Activated naive CD8-positive, alpha-beta T cell treated with anti-CD3 and anti-CD28 coated beads, Interleukin-2, amount 10 ng/mL, durations not matched to agents 7 days and 5 days (primary cell): ENCODE results near the gene AQP12A. TPM values are rescaled to one million over a fixed set of nuclear protein-coding genes. Genes with fewer than 3 reads are reported as not detected.
"Not testable (repeated sequence)": the region's sequence is repeated elsewhere in the genome, so short reads cannot be mapped to it uniquely, and the experiment has no call there.

Source experiments
- ATAC-seq: fragments of 150-1000 bp; cut with Tn5 transposase; one replicate; pipeline ENCODE4 v1.10.0; 2021; ENCODE audit warnings: low read depth, moderate library complexity
- POLR2A ChIA-PET: fragments of 350-600 bp; sonication (Branson Sonifier 250); formaldehyde crosslinking; loops from one replicate; lab custom pipeline; 2021; ENCODE audit warnings: antibody characterized with exemption; lab: Charles Lee
- DNase-seq: peaks from one replicate; pipeline ENCODE4 v3.0.0; 2021
- H3K27ac Mint-ChIP-seq: one replicate; pipeline ENCODE4 v1.8.0; 2022; ENCODE audit warnings: mild to moderate bottlenecking, mixed read lengths
- H3K27me3 Mint-ChIP-seq: one replicate; pipeline ENCODE4 v1.8.0; 2022; ENCODE audit warnings: mild to moderate bottlenecking, moderate library complexity, mixed read lengths
- H3K36me3 Mint-ChIP-seq: one replicate; pipeline ENCODE4 v1.8.0; 2021; ENCODE audit warnings: mild to moderate bottlenecking, mixed read lengths
- H3K4me1 Mint-ChIP-seq: one replicate; pipeline ENCODE4 v1.8.0; 2021; ENCODE audit warnings: mixed read lengths
- H3K4me3 Mint-ChIP-seq: one replicate; pipeline ENCODE4 v1.8.0; 2022; ENCODE audit warnings: mild to moderate bottlenecking, moderate library complexity, mixed read lengths
- H3K9me3 Mint-ChIP-seq: one replicate; pipeline ENCODE4 v1.8.0; 2021; ENCODE audit warnings: mixed read lengths
- total RNA-seq, 2 experiments: library from RNA; stranded (reverse); gene quantifications; one replicate each; pipeline ENCODE4 v1.2.3, GENCODE V29; 2021

AQP12A gene
- total RNA-seq, 2 experiments from 2014 or later: not detected

DNA sequence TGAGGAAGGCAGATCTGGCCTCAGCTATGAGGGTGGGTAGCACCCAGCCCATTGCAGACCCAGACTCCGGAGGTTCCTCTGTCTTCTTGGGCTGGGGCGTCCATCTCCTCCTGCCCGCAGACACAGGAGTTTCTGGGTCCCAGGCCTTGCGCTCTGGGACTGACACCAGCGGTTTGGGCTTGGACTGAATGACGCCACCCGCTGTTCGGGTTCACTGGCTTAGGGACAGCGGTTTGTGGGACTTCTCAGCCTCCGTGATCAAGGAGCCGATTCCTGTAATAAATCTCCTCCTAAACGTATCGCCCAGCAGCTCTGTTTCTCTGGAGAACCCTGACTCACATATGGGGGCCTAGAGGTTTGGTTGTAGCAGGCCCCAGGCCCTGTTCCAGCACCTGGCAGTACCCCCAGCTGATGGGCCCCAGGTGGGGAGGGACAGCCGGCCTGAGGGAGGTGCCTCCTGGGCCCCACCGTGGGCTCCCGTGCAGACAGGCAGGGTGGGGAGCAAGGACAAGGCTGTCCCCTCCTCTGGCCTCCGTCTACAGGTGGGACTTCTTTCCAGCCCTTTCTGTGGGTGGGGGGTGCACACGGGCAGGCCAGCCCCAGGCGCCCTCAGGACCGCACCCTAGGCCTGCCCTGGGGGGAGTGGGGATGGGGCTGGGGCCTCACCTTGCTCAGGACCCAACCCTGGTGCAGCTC is 4.5 kb upstream of the AQP12A start:
- Mint-ChIP-seq H3K27ac (no peak overlapping the region), H3K4me1 (peaks cover 15% of the 10 kb centered on the region), H3K9me3 (no peaks in the 10 kb centered on the region), H3K4me3 (no peak overlapping the region), H3K27me3 (no peaks in the 10 kb centered on the region), H3K36me3 (no peaks in the 10 kb centered on the region)
- DNase-seq: peak; percentile 25
- POLR2A ChIA-PET: no interaction called here
- no peak for ATAC-seq

DNA sequence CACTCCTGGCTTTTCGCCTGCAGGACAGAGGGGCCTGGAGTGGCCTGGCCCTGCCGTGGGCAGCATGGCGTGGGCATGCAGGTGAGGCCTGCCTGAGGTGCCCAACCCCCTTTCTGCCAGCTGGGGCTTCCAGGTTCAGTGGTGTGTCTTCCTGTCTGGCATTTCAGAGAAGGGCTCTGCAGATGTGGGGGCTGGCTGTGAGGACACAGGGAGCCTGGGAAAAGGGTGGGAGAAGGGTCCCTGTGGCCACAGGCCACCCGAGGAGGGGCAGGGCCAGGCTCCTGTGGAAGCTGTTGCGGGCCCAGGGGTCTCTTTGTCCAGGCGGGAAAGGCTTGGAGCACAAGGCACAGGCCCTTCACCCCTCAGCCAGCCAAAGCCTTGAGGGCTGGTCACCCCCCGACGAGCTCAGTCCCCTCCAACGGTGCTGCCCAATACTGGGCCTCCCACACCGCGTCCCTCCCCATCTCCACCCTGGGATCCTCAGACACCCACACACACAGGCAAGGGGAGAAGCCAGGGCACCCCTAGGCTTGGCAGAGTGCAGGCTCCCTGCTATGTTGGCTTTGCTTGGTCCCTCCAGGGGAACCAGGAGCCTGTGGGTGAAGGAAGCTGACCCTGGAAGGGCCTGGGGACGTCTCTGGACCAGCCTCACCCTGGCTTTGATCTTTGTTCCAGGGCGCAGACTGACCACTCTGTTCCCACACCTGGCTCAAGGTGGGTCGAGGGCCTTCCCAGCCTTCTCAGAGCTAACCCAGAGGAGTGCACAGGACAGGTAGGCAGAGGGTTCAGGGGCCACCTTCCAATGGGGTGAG is 3.7 kb upstream of the AQP12A start:
- Mint-ChIP-seq H3K36me3 (no peaks in the 10 kb centered on the region), H3K9me3 (no peaks in the 10 kb centered on the region), H3K27ac (no peak overlapping the region), H3K4me1 (peaks cover 15% of the 10 kb centered on the region), H3K27me3 (no peaks in the 10 kb centered on the region), H3K4me3 (no peak overlapping the region)
- peak; percentile 25 for DNase-seq
- POLR2A ChIA-PET: no interaction called here
- no peak for ATAC-seq

DNA sequence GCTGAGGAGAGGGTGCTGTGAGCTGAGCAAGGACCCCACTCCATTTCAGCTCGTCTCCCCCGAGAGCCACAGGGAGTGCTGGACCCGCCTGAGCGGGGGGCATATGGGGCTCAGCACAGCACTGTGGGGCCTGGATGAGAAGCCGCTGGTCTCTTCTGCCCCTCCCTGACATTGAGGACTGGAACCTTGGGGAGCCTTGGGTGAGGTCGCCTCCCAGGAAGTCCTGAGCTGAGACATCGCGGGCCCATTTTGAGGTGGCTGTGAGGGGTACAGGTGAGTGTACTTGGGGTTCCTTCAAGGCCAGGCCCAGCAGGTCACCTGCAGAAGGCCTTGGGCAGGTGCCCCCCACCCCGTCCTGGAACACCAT is 3.1 kb upstream of the AQP12A start:
- DNase-seq: peak; percentile 27
- H3K27ac Mint-ChIP-seq: no peak overlapping the region

DNA sequence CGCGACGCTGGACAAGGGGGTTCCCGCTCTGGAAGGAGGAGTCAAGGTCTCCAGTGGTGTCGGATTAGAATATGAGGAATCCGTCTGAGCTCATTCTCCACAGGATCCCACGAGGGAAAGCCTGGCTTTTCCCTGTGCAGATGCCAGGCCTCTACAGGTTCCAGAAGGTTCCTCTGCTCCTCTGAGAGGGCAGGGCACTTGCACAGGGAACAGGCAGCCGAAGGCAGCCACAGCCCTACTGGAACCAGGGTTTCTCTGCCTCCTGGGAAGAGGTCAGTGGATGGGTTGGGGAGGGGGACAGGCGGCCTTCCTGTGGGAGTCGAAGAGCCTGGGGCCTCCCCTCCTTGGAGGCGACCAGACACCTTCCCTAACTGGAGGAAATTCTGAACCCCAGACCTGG is 1.7 kb upstream of the AQP12A start:
- H3K4me1 Mint-ChIP-seq: peaks cover 10% of the 10 kb centered on the region
- POLR2A ChIA-PET: no interaction called here

More for the DNA sequence above, 3.1 kb upstream of the AQP12A start:
- Mint-ChIP-seq H3K9me3 (no peaks in the 10 kb centered on the region), H3K27me3 (no peaks in the 10 kb centered on the region), H3K4me1 (peaks cover 15% of the 10 kb centered on the region), H3K36me3 (no peaks in the 10 kb centered on the region), H3K4me3 (no peak overlapping the region)
- POLR2A ChIA-PET: no interaction called here
- ATAC-seq: no peak

DNA sequence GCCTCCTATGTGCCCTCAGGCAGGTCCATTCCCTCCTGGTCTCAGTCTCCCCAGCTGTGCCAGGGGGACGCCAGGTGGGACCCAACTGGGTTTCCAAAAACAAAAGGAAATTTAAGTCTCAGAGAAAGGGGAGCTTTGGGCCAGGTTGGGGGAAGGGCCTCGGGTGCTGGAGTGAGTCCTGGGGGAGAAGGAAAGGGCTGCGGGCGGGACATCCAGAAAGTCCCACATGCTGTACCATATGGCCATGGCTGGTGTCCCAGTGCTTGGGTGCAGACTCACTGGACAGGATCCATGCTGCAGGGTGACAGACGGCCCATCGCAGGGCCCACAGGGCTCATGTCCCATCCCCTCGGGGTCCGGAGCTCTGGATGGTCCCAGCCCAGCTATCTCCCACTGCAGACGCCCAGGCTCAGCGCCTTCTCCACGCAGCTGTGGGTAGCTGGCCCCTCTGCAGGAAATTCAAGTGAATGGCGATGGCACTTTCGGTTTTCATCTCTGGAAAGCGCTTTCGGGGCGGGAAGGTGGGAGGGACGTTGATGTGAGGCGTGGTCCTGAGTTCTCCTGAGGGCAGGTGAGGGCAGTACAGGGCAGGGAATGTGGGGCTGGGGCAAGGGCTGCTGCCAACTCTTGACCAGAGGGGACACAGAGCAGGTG is 1.1 kb upstream of the AQP12A start:
- H3K9me3 Mint-ChIP-seq, H3K4me1 Mint-ChIP-seq, H3K27ac Mint-ChIP-seq, H3K36me3 Mint-ChIP-seq, POLR2A ChIA-PET, H3K27me3 Mint-ChIP-seq: not testable (repeated sequence)
- peak overlapping the region; percentile 40 for H3K4me3 Mint-ChIP-seq
- peak; percentile 81 for ATAC-seq
- peak; percentile 35 for DNase-seq

More for the DNA sequence above, 1.7 kb upstream of the AQP12A start:
- H3K9me3 Mint-ChIP-seq: no peaks in the 10 kb centered on the region
- peak; percentile 27 for DNase-seq
- no peaks in the 10 kb centered on the region for H3K27me3 Mint-ChIP-seq
- peak overlapping the region; percentile 40 for H3K4me3 Mint-ChIP-seq
- no peak overlapping the region for H3K27ac Mint-ChIP-seq
- H3K36me3 Mint-ChIP-seq: no peaks in the 10 kb centered on the region
- ATAC-seq: no peak

DNA sequence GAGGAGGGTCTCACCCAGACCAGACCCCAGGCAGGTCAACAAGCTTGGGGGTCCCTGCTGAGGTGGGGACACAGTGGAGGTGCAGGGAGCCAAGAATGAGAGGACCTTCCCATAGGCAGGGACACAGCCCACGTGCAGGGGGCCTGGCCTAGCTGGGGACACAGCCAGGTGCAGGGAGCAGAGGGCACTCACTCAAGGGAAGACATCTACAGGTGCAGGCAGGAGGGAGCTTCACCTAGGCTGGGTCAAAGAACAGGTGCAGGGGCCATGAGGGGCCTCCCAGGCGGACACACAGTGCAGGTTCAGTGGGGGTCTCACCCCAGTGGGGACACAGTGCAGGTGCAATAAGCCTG is 615 bp upstream of the AQP12A start:
- H3K36me3 Mint-ChIP-seq, H3K9me3 Mint-ChIP-seq, H3K27ac Mint-ChIP-seq, POLR2A ChIA-PET, H3K4me3 Mint-ChIP-seq, H3K27me3 Mint-ChIP-seq, ATAC-seq, H3K4me1 Mint-ChIP-seq: not testable (repeated sequence)
- peak; percentile 29 for DNase-seq

DNA sequence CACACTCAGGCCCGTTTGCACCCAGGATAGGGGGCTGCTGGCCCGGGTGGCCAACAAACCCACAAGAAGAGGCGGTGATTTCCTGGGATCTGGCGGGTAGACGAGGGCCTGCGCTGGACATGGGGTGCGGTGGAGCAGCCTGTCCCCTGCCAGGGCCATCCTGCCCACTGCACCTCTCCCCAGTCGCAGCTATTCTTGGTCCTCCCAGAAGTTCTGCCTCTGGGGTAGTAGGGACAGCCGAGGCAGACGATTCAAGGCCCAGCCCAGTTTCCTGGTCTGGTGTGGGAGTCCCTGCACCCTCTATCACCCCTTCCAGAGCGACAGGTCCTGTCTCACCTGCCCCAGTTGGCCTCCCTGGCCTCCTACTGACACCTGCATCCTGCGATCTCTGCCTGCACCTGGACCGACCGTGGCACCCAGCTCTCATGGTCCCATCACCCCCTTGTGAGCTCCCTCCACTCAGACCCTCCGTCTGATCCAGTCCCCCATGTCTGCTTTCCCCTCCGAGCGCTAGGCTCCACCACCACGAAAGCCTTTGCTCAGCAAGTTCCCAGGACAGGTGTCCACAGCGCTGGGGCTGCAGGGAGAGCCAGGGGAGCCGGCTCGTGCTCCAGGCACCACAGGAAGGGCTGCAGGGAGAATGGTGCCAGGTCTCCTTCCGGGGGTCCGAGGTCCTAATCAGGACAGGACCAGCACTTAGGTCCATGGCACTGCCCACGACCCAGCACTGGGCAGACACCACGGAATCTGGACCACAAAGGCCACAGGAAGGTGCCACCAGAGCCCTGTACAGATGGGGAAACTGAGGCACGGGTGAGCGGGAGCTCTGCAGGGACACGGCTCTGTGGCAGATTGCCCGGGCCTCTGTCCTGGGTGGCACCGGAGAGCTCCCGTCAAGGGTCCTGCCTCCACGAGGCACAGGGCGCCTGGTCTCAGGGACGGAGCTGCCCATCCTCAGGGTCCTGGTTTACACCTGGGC is 1.2 kb downstream of the AQP12A start:
- ATAC-seq, POLR2A ChIA-PET, H3K4me3 Mint-ChIP-seq, H3K27me3 Mint-ChIP-seq, H3K4me1 Mint-ChIP-seq, H3K9me3 Mint-ChIP-seq, H3K27ac Mint-ChIP-seq, H3K36me3 Mint-ChIP-seq: not testable (repeated sequence)
- DNase-seq: peak; percentile 27

DNA sequence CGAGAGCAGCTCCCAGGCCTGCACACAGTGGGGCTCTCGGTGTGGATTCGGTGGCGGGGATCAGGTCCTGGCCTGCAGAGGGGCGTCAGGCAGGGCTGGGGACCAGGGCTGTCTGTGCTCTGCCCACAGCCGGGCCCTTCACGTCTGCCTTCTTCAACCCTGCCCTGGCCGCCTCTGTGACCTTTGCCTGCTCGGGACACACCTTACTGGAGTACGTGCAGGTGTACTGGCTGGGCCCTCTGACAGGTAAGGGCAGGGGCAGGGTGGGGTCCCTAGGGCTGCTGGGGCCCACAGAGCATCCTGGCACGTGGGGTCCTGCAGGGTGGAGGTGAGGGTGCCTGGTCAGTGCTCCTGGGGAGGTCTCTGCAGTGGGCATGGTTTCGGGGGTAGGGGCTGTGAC is 2.6 kb downstream of the AQP12A start:
- H3K36me3 Mint-ChIP-seq, H3K9me3 Mint-ChIP-seq, H3K27me3 Mint-ChIP-seq, ATAC-seq, H3K4me3 Mint-ChIP-seq, H3K27ac Mint-ChIP-seq, POLR2A ChIA-PET, H3K4me1 Mint-ChIP-seq, DNase-seq: not testable (repeated sequence)

DNA sequence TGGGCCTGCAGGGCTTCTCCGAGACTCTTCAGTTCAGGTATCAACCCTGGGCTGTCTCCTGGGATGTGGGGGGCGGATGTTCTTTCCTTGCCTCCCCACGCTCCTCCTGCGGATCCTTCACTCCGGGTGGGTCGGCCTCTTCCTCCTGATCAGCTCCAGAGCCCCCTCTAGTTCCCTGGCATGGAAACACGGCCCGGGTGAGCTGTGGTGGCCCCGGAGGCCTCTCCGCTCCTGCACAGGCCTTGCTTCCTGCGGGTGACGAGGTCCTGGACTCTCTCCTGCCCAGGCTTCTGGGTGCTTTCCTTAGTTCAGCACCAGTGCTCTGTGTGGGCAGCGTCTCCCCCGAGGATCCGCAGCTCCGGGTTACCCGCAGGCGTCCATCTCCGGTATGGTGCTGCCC is 3.9 kb downstream of the AQP12A start:
- H3K27ac Mint-ChIP-seq, POLR2A ChIA-PET, H3K36me3 Mint-ChIP-seq, ATAC-seq, H3K4me3 Mint-ChIP-seq, DNase-seq, H3K27me3 Mint-ChIP-seq, H3K9me3 Mint-ChIP-seq, H3K4me1 Mint-ChIP-seq: not testable (repeated sequence)

DNA sequence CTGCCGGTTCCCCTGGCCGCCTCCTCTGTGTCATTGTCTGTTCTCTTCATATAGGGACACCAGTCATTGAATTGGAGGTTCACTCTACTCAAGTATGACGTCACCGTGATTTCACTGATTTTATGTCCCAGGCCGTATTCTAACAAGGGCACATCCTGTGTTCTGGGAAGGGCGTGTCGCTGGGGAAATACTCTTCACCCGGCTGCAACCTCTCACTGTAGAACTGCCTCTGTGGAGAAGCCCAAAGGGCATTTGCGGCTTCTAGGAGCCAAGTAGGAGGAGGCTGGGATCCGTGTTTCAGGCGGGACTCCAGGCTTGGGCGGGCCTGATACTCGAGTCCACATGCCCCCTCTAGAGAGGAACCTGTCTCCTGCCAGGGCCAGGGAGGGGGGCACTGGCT is 4.8 kb downstream of the AQP12A start:
- POLR2A ChIA-PET, H3K27me3 Mint-ChIP-seq, H3K4me3 Mint-ChIP-seq, H3K27ac Mint-ChIP-seq, H3K9me3 Mint-ChIP-seq, H3K36me3 Mint-ChIP-seq, H3K4me1 Mint-ChIP-seq, DNase-seq, ATAC-seq: not testable (repeated sequence)

DNA sequence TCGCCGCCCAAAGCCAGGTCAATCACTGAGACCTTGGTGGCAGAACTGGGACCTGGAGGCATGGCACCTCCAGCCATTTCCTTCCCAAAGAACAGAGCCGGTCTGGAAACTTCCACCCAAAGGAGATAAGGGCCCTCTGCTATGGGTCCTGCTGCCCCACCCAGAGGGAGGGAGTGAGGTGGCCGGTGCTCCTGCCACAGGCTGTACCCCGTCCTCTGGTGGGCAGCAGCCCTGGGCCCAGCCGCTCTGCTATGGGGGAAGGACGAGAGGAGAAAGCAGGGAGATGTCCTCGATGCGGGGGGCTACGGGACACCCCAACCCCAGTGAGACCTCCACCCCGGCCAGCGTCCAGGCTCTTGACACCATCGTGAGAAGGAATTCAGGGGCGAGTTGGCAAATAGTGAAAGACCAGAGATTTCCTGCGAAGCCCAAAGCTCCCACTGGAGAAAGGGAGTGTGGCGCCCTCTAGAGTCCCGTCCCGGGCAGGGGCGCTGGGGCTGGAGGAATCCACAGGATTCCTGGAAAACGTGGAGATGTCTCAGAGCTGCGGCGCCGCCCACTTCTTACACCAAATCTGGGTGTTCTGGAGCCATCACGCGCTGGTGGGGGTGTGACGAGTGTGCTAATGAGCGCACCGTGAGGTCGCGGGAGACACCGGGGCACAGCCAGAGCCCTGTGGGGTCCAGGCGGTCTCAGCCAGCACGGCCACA is 7.3 kb downstream of the AQP12A start:
- H3K27ac Mint-ChIP-seq, ATAC-seq, H3K9me3 Mint-ChIP-seq, H3K36me3 Mint-ChIP-seq, POLR2A ChIA-PET, H3K27me3 Mint-ChIP-seq, H3K4me3 Mint-ChIP-seq, H3K4me1 Mint-ChIP-seq: not testable (repeated sequence)
- peak; percentile 35 for DNase-seq

DNA sequence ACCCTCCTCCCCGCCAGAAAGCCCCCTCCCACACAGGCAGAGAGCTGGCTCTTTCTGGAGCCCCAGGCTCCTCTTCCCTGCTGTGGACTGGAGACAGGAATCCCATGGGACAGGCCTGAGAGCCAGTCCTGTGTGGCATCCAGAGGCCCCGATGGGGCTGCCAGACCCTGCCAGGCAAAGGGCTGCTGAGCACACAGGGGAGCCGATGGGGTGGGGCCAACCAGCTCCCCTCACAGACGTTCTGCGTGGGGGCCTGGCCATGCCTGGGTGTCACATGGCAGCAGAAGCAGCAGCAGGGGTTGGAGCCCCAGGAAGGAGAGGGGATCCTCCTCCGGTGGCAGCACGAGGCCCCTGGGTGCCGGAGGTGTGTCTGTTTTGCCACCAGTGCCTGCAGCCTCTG is 8.2 kb downstream of the AQP12A start:
- peak; percentile 25 for DNase-seq
- ATAC-seq, H3K4me3 Mint-ChIP-seq: not testable (repeated sequence)

More for the DNA sequence above, 8.2 kb downstream of the AQP12A start:
- peaks cover 12% of the 10 kb centered on the region for H3K27me3 Mint-ChIP-seq
- H3K4me1 Mint-ChIP-seq, H3K27ac Mint-ChIP-seq, H3K36me3 Mint-ChIP-seq, POLR2A ChIA-PET, H3K9me3 Mint-ChIP-seq: not testable (repeated sequence)
